ENCODE data around the gene GRM2.

DNA sequence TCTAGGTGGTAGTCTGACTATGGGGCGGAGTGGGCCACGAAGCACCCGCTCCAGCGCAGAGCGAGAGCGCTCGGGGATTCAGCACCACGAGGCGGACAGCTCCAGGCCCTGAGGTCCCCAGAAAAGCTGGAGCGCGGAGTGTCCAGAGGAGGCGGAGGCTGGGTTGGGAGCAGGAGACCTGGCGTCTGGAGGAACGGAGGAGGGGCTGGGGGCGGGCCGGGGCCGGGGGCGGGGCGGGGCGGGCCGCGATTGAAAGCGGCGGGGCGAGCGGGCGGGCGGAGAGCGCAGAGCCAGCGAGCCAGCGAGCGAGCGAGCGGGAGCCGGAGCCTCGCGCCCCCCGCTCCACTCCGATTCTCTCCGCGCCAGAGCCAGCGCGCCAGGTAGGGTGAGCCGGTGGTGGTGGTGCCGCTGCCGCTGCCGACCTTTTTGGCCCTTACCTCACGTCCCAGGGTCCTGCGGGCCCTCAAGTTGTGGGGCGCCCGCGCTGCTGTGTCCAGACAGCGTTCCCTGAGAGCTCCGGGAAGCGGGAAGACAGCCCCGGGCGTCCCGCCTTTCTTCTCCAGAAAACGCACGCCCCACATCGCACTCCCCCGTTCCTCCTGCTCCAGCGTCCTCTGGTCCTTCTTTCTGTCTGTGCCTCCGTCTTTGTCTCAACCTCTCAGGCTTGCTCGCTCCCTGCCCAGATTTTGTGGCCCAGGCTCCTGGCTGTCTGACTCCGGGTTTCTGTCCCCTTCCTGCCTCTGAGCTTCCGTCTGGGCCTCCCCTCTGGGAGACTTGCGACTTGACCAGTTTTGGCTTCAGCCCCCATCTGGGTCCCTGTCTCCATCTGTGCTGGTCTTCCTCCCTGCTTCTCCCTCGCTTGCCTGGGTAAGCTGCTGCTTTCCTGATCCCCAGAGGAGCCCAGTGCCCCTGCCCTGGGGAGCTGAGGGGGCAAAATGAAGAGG, at the start of gene GRM2:
- TF ChIP-seq, protein P1, sequence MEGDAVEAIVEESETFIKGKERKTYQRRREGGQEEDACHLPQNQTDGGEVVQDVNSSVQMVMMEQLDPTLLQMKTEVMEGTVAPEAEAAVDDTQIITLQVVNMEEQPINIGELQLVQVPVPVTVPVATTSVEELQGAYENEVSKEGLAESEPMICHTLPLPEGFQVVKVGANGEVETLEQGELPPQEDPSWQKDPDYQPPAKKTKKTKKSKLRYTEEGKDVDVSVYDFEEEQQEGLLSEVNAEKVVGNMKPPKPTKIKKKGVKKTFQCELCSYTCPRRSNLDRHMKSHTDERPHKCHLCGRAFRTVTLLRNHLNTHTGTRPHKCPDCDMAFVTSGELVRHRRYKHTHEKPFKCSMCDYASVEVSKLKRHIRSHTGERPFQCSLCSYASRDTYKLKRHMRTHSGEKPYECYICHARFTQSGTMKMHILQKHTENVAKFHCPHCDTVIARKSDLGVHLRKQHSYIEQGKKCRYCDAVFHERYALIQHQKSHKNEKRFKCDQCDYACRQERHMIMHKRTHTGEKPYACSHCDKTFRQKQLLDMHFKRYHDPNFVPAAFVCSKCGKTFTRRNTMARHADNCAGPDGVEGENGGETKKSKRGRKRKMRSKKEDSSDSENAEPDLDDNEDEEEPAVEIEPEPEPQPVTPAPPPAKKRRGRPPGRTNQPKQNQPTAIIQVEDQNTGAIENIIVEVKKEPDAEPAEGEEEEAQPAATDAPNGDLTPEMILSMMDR (IDR thresholded peaks at IDR 0.05): peak in 1 of 4 experiments; percentile 7
- TF ChIP-seq EP300 (IDR thresholded peaks at IDR 0.05) (no peak), POLR2A (IDR thresholded peaks at IDR 0.05) (no peak)
